RWPE1 (cell line): Measurements from ENCODE around the gene S100A12.

Experiments
- CTCF ChIA-PET: fragments of 350-600 bp; sonication (Branson Sonifier 250); formaldehyde crosslinking; extraction: SDS; loops from one replicate; lab custom pipeline; 2021; lab: Yijun Ruan, JAX
- POLR2A ChIA-PET: fragments of 400-600 bp; formaldehyde crosslinking; extraction: SDS; loops from one replicate; lab custom pipeline; 2020; ENCODE audit warnings: antibody characterized with exemption; ENCODE audit not compliant: low non-redundant PET; lab: Yijun Ruan, JAX
- DNase-seq: peaks from one replicate; pipeline ENCODE4 v3.0.0; 2012; ENCODE audit warnings: low spot score
- H3K27ac ChIP-seq: fragments of 450-650 bp; 2 replicates; pipeline ENCODE4 v1.5.1; 2017
- CTCF ChIP-seq: fragments of 450-650 bp; conservative IDR thresholded peaks from 2 replicates; pipeline ENCODE4 v1.5.1; 2017; ENCODE audit warnings: low read depth, mild to moderate bottlenecking

Gene S100A12

GRCh38 chr1:153390938-153391710 is 15.7 kb upstream of the S100A12 start, which contains the start of gene S100A8:
S100A8 (minus strand) TSS chr1:153391073; CDS start chr1:153390535, 538 bp downstream.
- ChIA-PET POLR2A (no interaction called here), CTCF (interaction anchor here (0.6 to 1.4 kb wide), 6 partner anchors 13 to 146 kb away, joined by 3 to 8 read pairs (median 4); partner anchors contain the start of gene S100A9)
- peak within 1 kb of the TSS; percentile 82 for H3K27ac ChIP-seq
- DNase-seq = peak; percentile 82
- TF ChIP-seq CTCF = no peak

GRCh38 chr1:153389973-153390879 is 14.8 kb upstream of the S100A12 start:
- H3K27ac ChIP-seq = peak overlapping the region; percentile 82
- ChIA-PET CTCF (interaction anchor here (0.5 to 1.4 kb wide), 5 partner anchors 33 to 89 kb away, joined by 3 to 8 read pairs (median 3); partner anchors contain the start of gene S100A9), POLR2A (no interaction called here)
- no peak for DNase-seq
- no peak for TF ChIP-seq CTCF

GRCh38 chr1:153389401-153389800 is 14.0 kb upstream of the S100A12 start:
- POLR2A ChIA-PET = no interaction called here
- no peak for DNase-seq
- CTCF ChIA-PET = no interaction called here
- H3K27ac ChIP-seq = no peak overlapping the region
- no peak for TF ChIP-seq CTCF

GRCh38 chr1:153387785-153388184 is 12.4 kb upstream of the S100A12 start:
- POLR2A ChIA-PET = no interaction called here
- no peak for TF ChIP-seq CTCF
- H3K27ac ChIP-seq = peak overlapping the region; percentile 18; the same call in 1 of the 2 replicates
- DNase-seq = no peak
- CTCF ChIA-PET = no interaction called here

- DNase-seq = no peak
- H3K27ac ChIP-seq = peak overlapping the region; percentile 86
- ChIA-PET POLR2A (no interaction called here), CTCF (no interaction called here)
- TF ChIP-seq CTCF = no peak
Observed at GRCh38 chr1:153387001-153387400, 11.6 kb upstream of the S100A12 start.

GRCh38 chr1:153386500-153386901 is 11.1 kb upstream of the S100A12 start:
- ChIA-PET CTCF (no interaction called here), POLR2A (no interaction called here)
- peak overlapping the region; percentile 86 for H3K27ac ChIP-seq
- no peak for DNase-seq
- TF ChIP-seq CTCF = no peak
